ENCODE results near the gene TINCR.

Gene TINCR

GRCh38 chr19:5605362-5605761, 37.6 kb upstream of the TINCR start:
- Histone ChIP-seq H3K9ac (no peak overlapping the region), H3K27ac (no peak overlapping the region), H2AFZ (ENCODE audit: low read depth) (no peak overlapping the region), H3K27me3 (ENCODE audit: insufficient read depth, low read depth) (no peaks in the 10 kb centered on the region), H3K4me2 (no peak overlapping the region), H4K20me1 (ENCODE audit: insufficient read depth) (no peaks in the 10 kb centered on the region), H3K4me3 (IDR thresholded peaks at IDR 0.05; ENCODE audit: insufficient read depth, low read depth, low read length) (no peak overlapping the region), H3K4me1 (ENCODE audit: low read depth, poor library complexity, severe bottlenecking) (no peaks in the 10 kb centered on the region), H3K36me3 (ENCODE audit: insufficient read depth) (peaks cover 25% of the 10 kb centered on the region; the same call in 1 of the 2 replicates), H3K79me2 (ENCODE audit: insufficient read depth, low read depth) (peaks cover 16% of the 10 kb centered on the region; the same call in 1 of the 2 replicates)
- no peak for TF ChIP-seq CTCF (conservative IDR thresholded peaks at IDR 0.05; ENCODE audit: low read depth, low read length)

- Histone ChIP-seq H3K79me2 (ENCODE audit: insufficient read depth, low read depth) (peaks cover 16% of the 10 kb centered on the region; the same call in 1 of the 2 replicates), H3K9ac (no peak overlapping the region), H2AFZ (ENCODE audit: low read depth) (no peak overlapping the region), H3K4me1 (ENCODE audit: low read depth, poor library complexity, severe bottlenecking) (no peaks in the 10 kb centered on the region), H3K27ac (no peak overlapping the region), H3K36me3 (ENCODE audit: insufficient read depth) (peaks cover 34% of the 10 kb centered on the region; the same call in 1 of the 2 replicates), H3K4me3 (IDR thresholded peaks at IDR 0.05; ENCODE audit: insufficient read depth, low read depth, low read length) (no peak overlapping the region), H4K20me1 (ENCODE audit: insufficient read depth) (no peaks in the 10 kb centered on the region), H3K4me2 (no peak overlapping the region), H3K27me3 (ENCODE audit: insufficient read depth, low read depth) (no peaks in the 10 kb centered on the region)
- no peak for TF ChIP-seq CTCF (conservative IDR thresholded peaks at IDR 0.05; ENCODE audit: low read depth, low read length)
These were observed 35.9 kb upstream of the TINCR start for GRCh38 chr19:5603626-5604025.

GRCh38 chr19:5600797-5601196, 33.0 kb upstream of the TINCR start:
- Histone ChIP-seq H3K9ac (no peak overlapping the region), H3K27ac (no peak overlapping the region), H3K4me2 (no peak overlapping the region), H2AFZ (ENCODE audit: low read depth) (no peak overlapping the region), H3K36me3 (ENCODE audit: insufficient read depth) (peaks cover 42% of the 10 kb centered on the region; the same call in 1 of the 2 replicates), H3K4me1 (ENCODE audit: low read depth, poor library complexity, severe bottlenecking) (no peaks in the 10 kb centered on the region), H3K27me3 (ENCODE audit: insufficient read depth, low read depth) (no peaks in the 10 kb centered on the region), H3K4me3 (IDR thresholded peaks at IDR 0.05; ENCODE audit: insufficient read depth, low read depth, low read length) (no peak overlapping the region), H3K79me2 (ENCODE audit: insufficient read depth, low read depth) (0 out of 2 replicates have a peak, but pooled peaks cover 9% of the 10 kb centered on the region), H4K20me1 (ENCODE audit: insufficient read depth) (no peaks in the 10 kb centered on the region)
- TF ChIP-seq CTCF (conservative IDR thresholded peaks at IDR 0.05; ENCODE audit: low read depth, low read length) = no peak

GRCh38 chr19:5595745-5596144, 28.0 kb upstream of the TINCR start:
- Histone ChIP-seq H3K9ac (no peak overlapping the region), H3K4me2 (no peak overlapping the region), H3K27ac (no peak overlapping the region), H3K4me1 (ENCODE audit: low read depth, poor library complexity, severe bottlenecking) (no peaks in the 10 kb centered on the region), H2AFZ (ENCODE audit: low read depth) (no peak overlapping the region), H3K27me3 (ENCODE audit: insufficient read depth, low read depth) (no peaks in the 10 kb centered on the region), H3K36me3 (ENCODE audit: insufficient read depth) (peaks cover 28% of the 10 kb centered on the region; the same call in 1 of the 2 replicates), H4K20me1 (ENCODE audit: insufficient read depth) (no peaks in the 10 kb centered on the region), H3K4me3 (IDR thresholded peaks at IDR 0.05; ENCODE audit: insufficient read depth, low read depth, low read length) (no peak overlapping the region), H3K79me2 (ENCODE audit: insufficient read depth, low read depth) (no peaks in the 10 kb centered on the region)
- no peak for TF ChIP-seq CTCF (conservative IDR thresholded peaks at IDR 0.05; ENCODE audit: low read depth, low read length)
